Measurements from ENCODE around the gene TMX3.
A peak's percentile ranks its signal among the peaks of the same experiment; 100 is the strongest.

TMX3 gene

DNA sequence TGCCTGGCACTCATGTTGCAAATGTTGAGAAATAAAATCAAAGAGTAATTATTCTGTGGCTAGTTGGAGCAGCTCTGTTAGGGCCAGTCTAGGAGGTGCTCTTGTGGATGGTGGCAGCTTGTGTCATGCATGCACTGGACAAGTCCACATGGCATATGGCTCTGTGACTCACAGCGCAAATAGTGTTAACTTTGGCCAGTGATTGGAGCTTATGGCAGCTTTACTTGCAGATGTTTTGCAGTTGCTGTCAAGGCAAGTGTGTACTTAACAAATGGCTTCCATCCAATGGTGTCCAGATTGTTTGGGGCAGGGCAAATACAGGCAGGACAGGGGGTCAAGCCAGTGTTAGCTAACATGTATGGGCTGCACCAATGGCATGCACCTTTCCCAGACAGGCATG, 26.1 kb upstream of the TMX3 start:
- TF ChIP-seq, protein P1, sequence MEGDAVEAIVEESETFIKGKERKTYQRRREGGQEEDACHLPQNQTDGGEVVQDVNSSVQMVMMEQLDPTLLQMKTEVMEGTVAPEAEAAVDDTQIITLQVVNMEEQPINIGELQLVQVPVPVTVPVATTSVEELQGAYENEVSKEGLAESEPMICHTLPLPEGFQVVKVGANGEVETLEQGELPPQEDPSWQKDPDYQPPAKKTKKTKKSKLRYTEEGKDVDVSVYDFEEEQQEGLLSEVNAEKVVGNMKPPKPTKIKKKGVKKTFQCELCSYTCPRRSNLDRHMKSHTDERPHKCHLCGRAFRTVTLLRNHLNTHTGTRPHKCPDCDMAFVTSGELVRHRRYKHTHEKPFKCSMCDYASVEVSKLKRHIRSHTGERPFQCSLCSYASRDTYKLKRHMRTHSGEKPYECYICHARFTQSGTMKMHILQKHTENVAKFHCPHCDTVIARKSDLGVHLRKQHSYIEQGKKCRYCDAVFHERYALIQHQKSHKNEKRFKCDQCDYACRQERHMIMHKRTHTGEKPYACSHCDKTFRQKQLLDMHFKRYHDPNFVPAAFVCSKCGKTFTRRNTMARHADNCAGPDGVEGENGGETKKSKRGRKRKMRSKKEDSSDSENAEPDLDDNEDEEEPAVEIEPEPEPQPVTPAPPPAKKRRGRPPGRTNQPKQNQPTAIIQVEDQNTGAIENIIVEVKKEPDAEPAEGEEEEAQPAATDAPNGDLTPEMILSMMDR (IDR thresholded peaks at IDR 0.05; ENCODE audit: low read depth, low read length, missing control alignments), result no peak
- H3K4me3 ChIP-seq (replicated peaks; ENCODE audit: low read depth, low read length), result no peak overlapping the region
- peak; percentile 75 for DNase-seq (ENCODE audit: extremely low read depth, low read depth)

DNA sequence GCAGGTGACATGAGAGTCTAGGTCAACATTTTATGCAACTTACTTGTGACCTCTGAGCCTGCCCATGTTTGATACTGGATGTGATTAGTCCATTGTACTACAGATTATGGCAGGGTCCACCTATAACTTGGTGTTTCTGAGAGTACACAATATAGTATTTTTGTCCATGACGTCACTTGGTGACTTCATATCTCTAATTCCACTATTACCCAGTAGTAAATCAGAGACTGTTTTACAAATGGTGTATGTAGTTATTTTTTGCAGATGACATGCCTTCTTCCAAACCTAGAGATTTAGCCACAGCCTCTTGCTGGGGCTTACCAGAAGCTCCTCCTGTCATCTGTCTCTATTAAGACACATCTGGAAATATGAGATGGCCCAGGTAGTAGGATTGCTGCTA, 24.6 kb upstream of the TMX3 start:
- H3K4me3 ChIP-seq (replicated peaks; ENCODE audit: low read depth, low read length), result no peak overlapping the region
- no peak for DNase-seq (ENCODE audit: extremely low read depth, low read depth)
- TF ChIP-seq, protein P1 (IDR thresholded peaks at IDR 0.05; ENCODE audit: low read depth, low read length, missing control alignments), result no peak

DNA sequence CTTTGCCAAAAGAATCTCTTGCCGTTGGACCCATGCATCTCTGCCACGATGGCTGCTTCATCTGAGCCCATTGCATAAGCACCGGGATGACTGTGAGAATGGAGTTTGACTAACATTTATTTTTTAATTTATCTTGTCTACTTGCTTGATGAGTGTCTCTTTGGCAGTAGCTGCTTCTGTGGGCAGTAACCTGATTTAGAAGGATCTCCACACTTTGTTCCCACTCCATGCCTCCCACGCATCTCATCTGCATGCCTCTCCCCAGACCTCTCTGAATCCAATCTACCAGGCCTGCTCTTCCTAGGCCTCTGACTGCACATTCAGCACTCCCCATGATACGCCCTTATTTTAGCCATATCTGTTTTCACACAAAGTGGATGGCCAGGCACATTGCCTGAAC, 23.7 kb upstream of the TMX3 start:
- no peak for DNase-seq (ENCODE audit: extremely low read depth, low read depth)
- TF ChIP-seq, protein P1 (IDR thresholded peaks at IDR 0.05; ENCODE audit: low read depth, low read length, missing control alignments), result no peak
- no peak overlapping the region for H3K4me3 ChIP-seq (replicated peaks; ENCODE audit: low read depth, low read length)

DNA sequence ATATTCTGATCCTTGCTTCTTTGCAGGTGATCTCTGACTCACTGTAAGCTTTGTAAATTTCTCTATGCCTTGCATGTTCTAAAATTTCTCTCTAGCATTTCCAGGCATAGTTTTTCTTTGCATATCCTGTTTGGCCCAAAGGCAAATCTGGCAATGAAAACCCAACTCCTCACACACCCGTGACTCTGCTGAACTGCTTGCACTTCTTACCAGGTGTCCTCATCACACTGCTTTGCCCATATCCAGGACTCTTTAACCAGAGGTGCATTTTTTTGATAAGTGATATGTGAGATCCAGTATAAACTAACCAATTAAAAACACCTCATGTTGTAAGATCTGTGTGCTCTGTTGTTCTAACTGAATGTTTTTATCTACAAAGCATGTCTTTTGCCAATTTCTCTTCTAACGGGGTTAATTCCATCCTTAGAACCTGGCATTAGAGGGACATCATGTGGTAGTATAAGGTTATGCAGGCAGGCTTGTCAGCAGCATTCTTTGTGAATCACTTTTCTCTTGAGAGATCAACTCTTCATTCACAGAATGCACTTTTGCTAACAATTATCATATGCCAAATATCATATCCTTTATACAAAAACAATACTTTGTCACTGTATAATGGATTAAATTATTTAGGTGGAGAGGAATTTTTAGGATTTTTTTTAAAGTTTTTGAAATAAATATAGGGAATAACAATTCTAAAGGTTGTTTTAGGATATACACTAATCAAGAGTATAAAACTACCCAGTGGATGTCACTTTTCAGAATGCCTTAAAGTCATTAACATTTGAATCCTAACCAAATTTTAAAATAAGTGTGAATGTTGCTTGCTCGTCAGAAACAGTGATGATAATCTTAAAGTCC, 20.8 kb upstream of the TMX3 start:
- DNase-seq (ENCODE audit: extremely low read depth, low read depth), result peak; percentile 60
- H3K4me3 ChIP-seq (replicated peaks; ENCODE audit: low read depth, low read length), result no peak overlapping the region
- TF ChIP-seq, protein P1 (IDR thresholded peaks at IDR 0.05; ENCODE audit: low read depth, low read length, missing control alignments), result peak; percentile 67

DNA sequence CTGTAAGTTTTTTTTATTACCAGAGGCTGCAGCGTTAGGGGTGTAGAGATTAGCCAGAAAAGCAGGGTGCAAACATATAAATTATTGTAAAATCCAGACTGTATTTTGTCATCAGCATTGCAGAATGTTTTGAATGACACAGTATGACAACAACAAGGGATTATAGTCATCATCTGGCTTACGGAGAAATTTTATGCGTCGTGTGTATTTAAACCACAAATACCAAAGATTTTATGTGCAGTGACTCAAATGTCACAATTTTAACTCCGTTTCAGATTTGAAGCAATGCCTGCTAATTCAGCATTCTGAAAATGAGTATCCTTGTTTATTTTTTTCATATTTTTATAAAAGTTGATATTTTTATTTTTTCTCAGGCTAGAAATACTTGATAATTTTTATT, 19.4 kb upstream of the TMX3 start:
- no peak for DNase-seq (ENCODE audit: extremely low read depth, low read depth)
- H3K4me3 ChIP-seq (replicated peaks; ENCODE audit: low read depth, low read length), result no peak overlapping the region
- TF ChIP-seq, protein P1 (IDR thresholded peaks at IDR 0.05; ENCODE audit: low read depth, low read length, missing control alignments), result no peak

DNA sequence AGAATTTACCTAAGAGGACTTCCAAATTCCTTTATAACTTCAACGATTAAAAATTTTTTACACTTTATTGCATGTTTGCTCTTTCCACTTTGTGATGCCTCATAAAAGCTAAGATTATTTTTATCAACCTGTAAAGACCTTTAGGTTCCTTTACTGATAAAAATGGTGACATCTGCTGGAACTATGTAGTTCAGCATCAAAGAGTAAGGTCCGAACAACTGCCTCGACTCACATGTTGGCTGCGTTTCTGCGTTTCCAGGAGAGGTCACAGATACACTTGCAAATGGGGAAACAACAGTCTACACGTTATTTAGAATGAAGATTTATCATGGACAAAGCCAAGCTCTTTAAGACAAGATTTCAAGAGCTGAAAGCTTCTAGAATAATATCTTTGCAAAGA, 18.8 kb upstream of the TMX3 start:
- no peak for DNase-seq (ENCODE audit: extremely low read depth, low read depth)
- TF ChIP-seq, protein P1 (IDR thresholded peaks at IDR 0.05; ENCODE audit: low read depth, low read length, missing control alignments), result no peak
- H3K4me3 ChIP-seq (replicated peaks; ENCODE audit: low read depth, low read length), result no peak overlapping the region
